HG02870 (cell line): ENCODE measurements around the gene TIGD6.
"Not testable (repeated sequence)": the region's sequence is repeated elsewhere in the genome, so short reads cannot be mapped to it uniquely, and the experiment has no call there.

Source experiments
- ATAC-seq: cut with Tn5 transposase; IDR thresholded peaks from one replicate; pipeline ENCODE4 v1.9.1; 2021; ENCODE audit warnings: mild to moderate bottlenecking, moderate library complexity; ENCODE audit not compliant: unreplicated experiment

The TIGD6 gene

DNA sequence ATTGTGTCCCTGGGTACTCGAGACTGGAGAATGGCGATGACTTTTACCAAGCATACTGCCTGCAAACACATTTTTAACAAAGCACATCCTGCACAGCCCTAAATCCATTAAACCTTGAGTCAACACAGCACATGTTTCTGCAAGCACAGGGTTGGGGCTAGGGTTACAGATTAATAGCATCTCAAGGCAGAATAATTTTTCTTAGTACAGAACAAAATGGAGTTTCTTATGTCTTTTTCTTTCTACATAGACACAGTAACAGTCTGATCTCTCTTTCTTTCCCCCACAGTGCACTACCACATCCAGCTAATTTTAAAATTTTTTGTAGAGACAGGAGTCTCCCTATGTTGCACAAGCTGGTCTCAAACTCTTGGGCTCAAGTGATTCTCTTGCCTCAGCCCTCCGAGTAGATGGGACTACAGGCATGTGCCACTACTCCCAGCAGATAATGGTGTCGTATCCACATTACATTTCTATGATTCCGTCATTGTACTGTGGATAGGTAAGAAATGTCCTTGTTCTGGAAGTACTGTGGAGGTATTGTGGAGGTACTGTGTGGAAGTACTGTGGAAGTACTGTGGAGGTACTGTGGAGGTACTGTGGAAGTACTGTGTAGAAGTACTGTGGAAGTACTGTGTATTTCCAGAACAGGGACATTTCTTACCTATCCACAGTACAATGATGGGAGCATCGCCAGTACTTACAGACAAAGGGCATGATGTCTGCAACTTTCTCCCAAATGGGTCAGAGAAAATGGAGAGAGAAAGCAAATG lies 57.1 kb downstream of the TIGD6 start:
- not testable (repeated sequence) for ATAC-seq
